DND-41 (cell line): ENCODE measurements around the gene OGDH.

Experiments used
- ATAC-seq: fragments of 200-7000 bp; cut with Tn5 transposase; 3 replicates; pipeline ENCODE4 v1.9.1; 2021; ENCODE audit warnings: low read depth; ENCODE audit not compliant: insufficient read depth
- DNase-seq: peaks from one replicate; pipeline ENCODE4 v3.0.0-alpha.2; 2020
- H2AFZ ChIP-seq: 2 replicates; pipeline ENCODE4 v1.6.0; 2012; ENCODE audit warnings: low read depth, low read length
- H3K27ac ChIP-seq: 2 replicates; pipeline ENCODE4 v1.5.1; 2012; ENCODE audit warnings: low read length, inconsistent platforms
- H3K27me3 ChIP-seq: fragments of 200-600 bp; sonication (generic); 2 replicates; pipeline ENCODE4 v1.6.0; 2012; ENCODE audit warnings: low read length, mild to moderate bottlenecking, inconsistent platforms; ENCODE audit not compliant: insufficient read depth, poor library complexity
- H3K36me3 ChIP-seq: 2 replicates; pipeline ENCODE4 v1.5.1; 2012; ENCODE audit warnings: low read length, inconsistent platforms; ENCODE audit not compliant: insufficient read depth
- H3K4me1 ChIP-seq: 2 replicates; pipeline ENCODE4 v1.5.1; 2012; ENCODE audit warnings: mild to moderate bottlenecking, low read length; ENCODE audit not compliant: insufficient read depth
- H3K4me2 ChIP-seq: 2 replicates; pipeline ENCODE4 v1.6.0; 2012; ENCODE audit warnings: mild to moderate bottlenecking, moderate library complexity, low read length, inconsistent platforms; ENCODE audit not compliant: insufficient read depth
- H3K4me3 ChIP-seq, 2 experiments: fragments of 200-600 bp in 1 of 2; shearing (Covaris generic) in 1 of 2; 2 replicates each; pipeline ENCODE4 v1.5.1; 2012 to 2016; ENCODE audit warnings: inconsistent platforms in 2 of 2, low read length in 2 of 2, mild to moderate bottlenecking in 2 of 2, low read depth in 1 of 2, moderate library complexity in 1 of 2
- H3K79me2 ChIP-seq: 2 replicates; pipeline ENCODE4 v1.6.0; 2012; ENCODE audit warnings: low read length, inconsistent platforms; ENCODE audit not compliant: insufficient read depth
- H3K9ac ChIP-seq: 2 replicates; pipeline ENCODE4 v1.6.0; 2012; ENCODE audit warnings: low read depth, mild to moderate bottlenecking, inconsistent platforms, low read length, moderate library complexity
- H3K9me3 ChIP-seq: 2 replicates; pipeline ENCODE4 v1.5.1; 2012; ENCODE audit warnings: low read length, moderate library complexity, mild to moderate bottlenecking, inconsistent platforms; ENCODE audit not compliant: insufficient read depth, severe bottlenecking
- H4K20me1 ChIP-seq: 2 replicates; pipeline ENCODE4 v1.6.0; 2012; ENCODE audit warnings: low read length; ENCODE audit not compliant: insufficient read depth
- EZH2 ChIP-seq: IDR thresholded peaks from 3 replicates; pipeline ENCODE4 v1.6.1; 2012; ENCODE audit warnings: borderline replicate concordance, low read depth, mild to moderate bottlenecking, moderate library complexity, low read length, inconsistent platforms; ENCODE audit not compliant: severe bottlenecking
- TF ChIP-seq, protein P1 (sequence below): IDR thresholded peaks from 2 replicates; pipeline ENCODE4 v1.5.1; 2012; ENCODE audit warnings: borderline replicate concordance, low read length, moderate library complexity, mild to moderate bottlenecking; ENCODE audit not compliant: poor library complexity, severe bottlenecking; ENCODE audit errors: extremely low read depth

Gene OGDH

DNA sequence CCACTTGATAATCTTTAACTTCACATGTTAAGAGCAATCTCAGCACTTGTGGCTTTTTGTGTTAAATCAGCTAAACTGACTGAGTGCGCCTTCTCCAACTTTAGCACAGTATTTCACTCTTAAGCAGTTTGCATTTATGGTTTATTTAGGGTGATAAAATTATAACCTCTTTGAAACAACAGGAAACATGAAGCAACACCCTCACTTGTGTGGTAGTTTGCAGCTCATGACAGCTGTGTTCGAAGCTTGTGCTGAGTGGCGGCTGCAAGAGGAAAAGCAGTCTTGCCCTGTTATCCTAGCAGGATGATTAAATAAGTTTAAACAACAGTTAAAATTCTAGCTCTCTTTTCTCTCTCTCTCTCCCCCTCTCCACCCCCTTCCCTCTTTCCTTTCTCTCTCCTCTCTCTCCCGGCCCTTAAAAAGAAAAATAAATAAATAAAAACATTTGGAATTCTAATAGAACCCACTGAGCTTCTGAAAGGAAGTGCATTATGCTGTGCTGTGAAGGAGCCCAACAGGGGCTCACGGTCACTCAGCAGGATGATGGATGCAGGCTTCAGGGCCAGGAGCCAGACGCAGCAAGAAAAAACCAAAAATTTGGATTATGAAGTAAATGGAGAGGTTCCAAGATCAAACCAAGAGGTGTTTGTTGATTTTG, 25.2 kb downstream of the OGDH start:
- Histone ChIP-seq H3K9ac (no peak overlapping the region), H3K36me3 (peaks cover 20% of the 10 kb centered on the region), H3K4me2 (no peak overlapping the region), H3K4me3 (no peak overlapping the region), H3K79me2 (peaks cover 3% of the 10 kb centered on the region; the same call in 1 of the 2 replicates), H3K27me3 (no peaks in the 10 kb centered on the region), H4K20me1 (peaks cover 5% of the 10 kb centered on the region; the same call in 1 of the 2 replicates), H3K9me3 (no peaks in the 10 kb centered on the region), H3K27ac (no peak overlapping the region), H2AFZ (no peak overlapping the region), H3K4me1 (no peaks in the 10 kb centered on the region)
- TF ChIP-seq, protein P1, sequence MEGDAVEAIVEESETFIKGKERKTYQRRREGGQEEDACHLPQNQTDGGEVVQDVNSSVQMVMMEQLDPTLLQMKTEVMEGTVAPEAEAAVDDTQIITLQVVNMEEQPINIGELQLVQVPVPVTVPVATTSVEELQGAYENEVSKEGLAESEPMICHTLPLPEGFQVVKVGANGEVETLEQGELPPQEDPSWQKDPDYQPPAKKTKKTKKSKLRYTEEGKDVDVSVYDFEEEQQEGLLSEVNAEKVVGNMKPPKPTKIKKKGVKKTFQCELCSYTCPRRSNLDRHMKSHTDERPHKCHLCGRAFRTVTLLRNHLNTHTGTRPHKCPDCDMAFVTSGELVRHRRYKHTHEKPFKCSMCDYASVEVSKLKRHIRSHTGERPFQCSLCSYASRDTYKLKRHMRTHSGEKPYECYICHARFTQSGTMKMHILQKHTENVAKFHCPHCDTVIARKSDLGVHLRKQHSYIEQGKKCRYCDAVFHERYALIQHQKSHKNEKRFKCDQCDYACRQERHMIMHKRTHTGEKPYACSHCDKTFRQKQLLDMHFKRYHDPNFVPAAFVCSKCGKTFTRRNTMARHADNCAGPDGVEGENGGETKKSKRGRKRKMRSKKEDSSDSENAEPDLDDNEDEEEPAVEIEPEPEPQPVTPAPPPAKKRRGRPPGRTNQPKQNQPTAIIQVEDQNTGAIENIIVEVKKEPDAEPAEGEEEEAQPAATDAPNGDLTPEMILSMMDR, result no peak
- no peak for TF ChIP-seq EZH2
- ATAC-seq (no peak), DNase-seq (no peak)

DNA sequence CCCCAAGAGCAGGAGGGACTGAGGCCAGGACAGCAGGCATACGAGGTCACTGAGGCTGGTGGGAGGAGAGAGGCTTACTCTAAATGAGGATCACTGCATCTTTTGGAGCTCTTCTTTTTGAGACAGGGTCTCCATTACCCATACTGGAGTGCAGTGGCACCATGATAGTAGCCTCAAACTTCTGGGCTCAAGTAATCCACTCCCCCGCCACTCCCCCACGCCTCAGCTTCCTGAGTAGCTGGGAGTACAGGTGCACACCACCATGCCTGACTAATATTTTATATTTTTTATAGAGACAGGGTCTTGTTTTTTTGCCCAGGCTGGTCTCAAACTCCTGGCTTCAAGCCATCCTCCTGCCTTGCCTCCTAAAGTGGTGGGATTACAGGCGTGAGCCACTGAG, 25.8 kb downstream of the OGDH start:
- Histone ChIP-seq H3K27me3 (no peaks in the 10 kb centered on the region), H3K36me3 (peaks cover 17% of the 10 kb centered on the region), H4K20me1 (peaks cover 3% of the 10 kb centered on the region; the same call in 1 of the 2 replicates), H3K27ac (no peak overlapping the region), H3K9me3 (no peaks in the 10 kb centered on the region), H3K4me3 (no peak overlapping the region), H3K4me2 (no peak overlapping the region), H3K4me1 (no peaks in the 10 kb centered on the region), H2AFZ (no peak overlapping the region), H3K79me2 (peaks cover 2% of the 10 kb centered on the region; the same call in 1 of the 2 replicates), H3K9ac (no peak overlapping the region)
- no peak for DNase-seq
- TF ChIP-seq, protein P1, result no peak
- TF ChIP-seq EZH2, result no peak
- ATAC-seq, result no peak

DNA sequence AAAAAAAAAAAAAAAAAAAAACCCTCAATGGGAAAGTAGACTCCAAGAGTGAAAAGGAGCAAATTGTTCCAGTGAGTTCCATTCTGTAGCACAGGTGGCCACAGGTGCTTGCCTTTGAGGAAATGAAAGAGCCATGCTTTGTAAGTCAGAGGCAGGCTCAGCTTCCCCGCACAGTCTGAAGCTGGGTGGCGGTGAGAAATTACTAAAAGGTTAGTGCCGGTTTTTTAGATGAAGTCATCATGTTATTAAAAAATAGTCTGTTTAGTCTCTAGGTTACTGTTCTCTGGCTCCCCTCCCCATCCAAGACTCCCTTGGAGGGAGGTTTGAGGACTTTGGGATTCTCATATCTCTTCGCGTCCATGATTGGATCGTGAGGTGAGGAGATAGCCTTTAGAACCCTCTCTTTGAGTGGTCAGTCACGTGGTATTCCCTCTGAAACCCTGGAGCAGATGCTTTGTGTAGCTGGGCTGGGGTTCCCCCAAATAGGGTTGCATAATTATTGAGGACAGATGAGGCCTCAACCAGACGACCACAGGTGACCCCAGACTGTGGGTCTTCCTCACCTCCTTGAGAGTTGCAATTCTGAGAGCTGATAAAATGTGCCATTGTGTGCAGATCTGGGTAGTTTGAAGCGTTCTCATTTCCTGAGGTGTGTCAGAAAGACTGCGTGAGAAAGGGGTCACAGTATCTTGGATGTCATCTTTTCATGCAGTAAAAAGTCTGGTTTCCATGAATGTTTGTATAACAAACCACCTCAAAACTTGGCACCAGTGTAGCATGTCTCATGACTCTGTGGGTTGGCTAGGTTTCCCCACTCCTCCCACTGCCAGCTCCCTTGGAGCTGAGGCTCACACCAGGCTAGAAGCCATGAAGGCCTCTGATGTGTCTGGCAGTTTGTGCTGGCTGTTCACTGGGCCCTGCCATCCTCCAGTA, 27.1 kb downstream of the OGDH start:
- no peak for TF ChIP-seq EZH2
- TF ChIP-seq, protein P1, result no peak
- Histone ChIP-seq H3K9me3 (no peaks in the 10 kb centered on the region), H3K36me3 (peaks cover 17% of the 10 kb centered on the region), H3K4me1 (peaks cover 7% of the 10 kb centered on the region), H3K79me2 (peaks cover 2% of the 10 kb centered on the region; the same call in 1 of the 2 replicates), H3K9ac (no peak overlapping the region), H3K27me3 (no peaks in the 10 kb centered on the region), H4K20me1 (peaks cover 7% of the 10 kb centered on the region; the same call in 1 of the 2 replicates), H2AFZ (no peak overlapping the region), H3K4me3 (no peak overlapping the region), H3K4me2 (no peak overlapping the region), H3K27ac (no peak overlapping the region; the same call in 1 of the 2 replicates)
- DNase-seq, result no peak
- ATAC-seq, result no peak
